Superior temporal gyrus (tissue), 1 donor: ENCODE measurements around the gene VASH1.

Experiments used
- DNase-seq: peaks from one replicate; pipeline ENCODE4 v3.0.0-alpha.2; 2016; ENCODE audit errors: extremely low spot score

Gene VASH1

DNA sequence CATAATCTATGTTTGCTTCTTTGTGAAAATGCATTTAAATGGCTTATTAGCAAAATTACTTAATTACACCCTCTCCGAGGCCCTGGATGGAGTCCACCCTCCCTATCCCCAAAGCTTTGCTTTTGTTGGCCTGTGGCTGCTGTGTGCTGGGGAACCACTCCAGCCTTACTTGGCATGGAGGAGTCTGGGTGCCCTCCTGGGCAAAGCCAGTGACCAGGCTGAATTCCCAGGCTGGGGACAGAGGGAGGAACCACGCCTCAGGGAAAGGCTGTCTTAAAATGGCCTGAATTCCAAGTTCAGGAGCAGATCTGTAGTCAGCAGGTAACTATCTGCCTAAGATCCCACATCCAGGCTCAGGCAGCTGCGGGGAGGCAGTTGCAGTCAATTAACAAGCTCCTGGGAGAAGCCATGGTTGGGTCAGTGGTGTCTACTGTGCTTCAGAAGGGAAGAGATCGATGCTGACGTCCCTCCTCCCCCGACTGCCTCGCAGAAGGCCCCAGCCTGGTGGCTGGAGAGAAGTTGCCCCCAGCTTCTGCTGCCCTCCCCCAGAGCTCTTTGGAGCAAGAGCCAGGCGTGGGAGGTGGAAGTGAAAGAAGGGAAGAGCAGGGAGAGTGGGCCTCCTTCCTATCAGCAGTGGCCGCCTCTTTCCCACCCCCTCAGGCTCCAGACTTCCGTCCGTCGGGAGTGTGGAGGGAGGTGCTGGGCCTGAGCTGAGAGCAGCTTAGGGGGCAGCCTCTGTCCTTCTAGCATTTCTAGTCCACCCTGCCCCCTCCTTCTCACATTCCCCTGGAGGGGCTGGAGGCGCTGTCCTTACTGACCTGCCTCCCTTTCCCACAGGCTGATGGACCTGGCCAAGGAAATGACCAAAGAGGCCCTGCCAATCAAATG is 11.3 kb downstream of the VASH1 start:
- DNase-seq, result no peak

DNA sequence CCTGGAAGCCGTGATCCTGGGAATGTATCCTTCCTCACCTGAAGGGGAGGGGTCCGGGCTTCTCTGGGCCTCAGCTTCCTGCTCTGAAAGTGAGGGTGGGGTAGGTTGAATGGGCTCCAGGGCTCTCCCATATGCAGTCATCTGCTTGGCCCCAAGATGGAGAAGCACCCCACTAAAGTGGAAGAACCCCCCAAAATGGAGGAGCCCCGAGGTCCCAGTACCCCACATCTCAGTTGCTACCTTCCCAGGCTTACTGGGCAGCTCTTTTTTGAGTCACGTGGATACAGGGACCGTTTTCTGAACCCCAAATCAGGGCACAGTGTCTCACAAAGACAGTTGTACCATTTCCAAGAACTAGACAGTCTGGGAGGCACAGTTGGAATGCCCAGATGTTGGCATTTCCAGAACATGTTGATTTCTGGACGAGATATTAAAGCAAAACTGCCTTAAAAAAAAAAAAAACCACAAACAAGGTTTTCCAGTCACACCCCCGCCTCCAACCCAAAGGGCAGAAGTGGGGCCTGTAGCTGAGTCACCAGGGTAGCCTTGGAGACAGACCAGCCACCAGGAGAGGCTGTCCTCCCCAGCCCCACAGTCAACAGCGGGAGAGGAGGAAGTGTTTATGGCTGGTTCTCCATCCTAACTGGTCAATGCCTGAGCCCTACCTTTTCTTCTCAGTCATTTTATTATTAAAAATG is 12.1 kb downstream of the VASH1 start:
- no peak for DNase-seq

GRCh38 chr14:76773956-76774820 is 12.9 kb downstream of the VASH1 start:
- DNase-seq, result no peak

DNA sequence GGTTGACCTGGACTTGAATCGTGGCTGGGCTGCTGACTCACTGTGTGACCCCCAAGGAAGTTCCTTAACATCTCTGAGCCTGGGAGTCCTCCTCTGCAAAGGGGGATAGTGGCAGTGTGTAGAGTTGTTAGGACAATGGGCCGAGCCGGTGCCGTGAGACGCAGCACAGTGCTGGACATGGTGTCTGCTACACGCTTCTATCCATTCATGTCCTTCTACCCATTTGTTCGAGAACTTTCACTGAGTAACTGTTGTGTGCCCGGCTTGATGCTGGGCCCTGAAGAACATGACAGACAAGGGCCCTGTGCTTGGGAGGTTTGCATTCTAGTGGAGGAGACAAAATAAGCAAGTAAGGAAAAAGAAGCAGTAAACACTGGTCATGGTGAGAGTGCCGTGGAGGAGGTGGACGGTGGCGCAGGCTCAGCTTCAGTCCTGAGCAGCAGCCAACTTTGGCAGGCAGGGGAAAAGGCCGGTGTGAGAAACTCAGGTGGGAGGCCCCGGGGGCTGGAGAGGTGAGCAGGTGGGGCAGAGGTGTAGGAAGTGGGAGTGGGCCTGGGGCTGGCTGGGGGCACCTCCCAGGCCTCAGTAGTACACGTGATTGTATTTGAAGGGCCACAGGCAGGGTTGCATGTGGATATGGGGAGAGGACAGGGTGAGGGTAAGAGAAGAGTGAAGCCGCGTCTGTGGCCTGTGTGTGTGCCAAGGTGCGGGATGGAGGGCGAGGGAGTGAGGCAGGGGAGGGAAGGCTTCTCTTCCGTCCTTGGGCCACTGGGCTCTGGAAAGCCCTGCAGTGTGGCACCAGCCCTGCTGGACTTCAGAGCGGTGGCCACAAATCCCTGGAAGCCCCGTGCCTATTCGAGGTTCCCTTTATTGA is 13.8 kb downstream of the VASH1 start:
- DNase-seq, result no peak

GRCh38 chr14:76775695-76776427 is 14.6 kb downstream of the VASH1 start:
- no peak for DNase-seq

DNA sequence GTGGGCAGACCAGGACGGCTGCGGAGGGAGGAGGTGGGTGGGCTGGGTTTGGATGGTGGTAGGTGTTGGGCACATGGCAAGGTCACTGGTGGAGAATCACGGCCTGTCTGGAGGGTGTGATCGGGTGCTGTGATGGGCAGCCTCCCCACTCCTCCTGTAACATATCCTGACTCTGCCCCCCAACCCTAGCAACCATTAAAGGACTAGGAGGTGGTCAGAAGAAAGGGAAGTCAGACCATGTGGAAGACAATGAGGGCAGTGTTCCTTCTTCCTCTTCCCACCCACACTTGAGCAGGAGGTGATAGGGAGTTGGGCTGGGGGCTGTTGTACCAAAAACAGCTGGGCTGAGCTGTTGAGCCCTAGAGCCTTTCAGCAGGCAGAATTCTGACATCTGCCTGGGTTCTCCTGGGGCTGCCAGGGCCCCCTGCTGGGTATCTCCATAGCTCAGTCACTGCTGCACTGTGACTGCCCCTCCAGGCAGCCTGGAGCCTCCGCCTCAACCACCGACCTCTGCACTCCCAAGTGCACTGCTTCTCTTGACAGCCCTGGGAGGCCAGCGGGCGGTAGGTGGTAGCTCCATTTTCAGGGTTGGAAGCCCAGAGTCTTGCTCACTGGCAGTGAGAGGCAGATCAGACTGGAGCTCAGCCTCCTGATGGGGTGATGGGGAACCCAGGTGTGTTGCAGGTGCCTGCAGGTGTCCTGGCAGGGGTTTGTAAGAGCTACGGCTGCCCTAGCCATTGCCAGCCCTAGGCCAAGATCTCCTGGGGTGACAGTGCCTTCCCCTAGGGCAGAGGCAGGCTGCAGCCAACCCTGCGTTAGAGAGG is 15.4 kb downstream of the VASH1 start:
- DNase-seq, result no peak

DNA sequence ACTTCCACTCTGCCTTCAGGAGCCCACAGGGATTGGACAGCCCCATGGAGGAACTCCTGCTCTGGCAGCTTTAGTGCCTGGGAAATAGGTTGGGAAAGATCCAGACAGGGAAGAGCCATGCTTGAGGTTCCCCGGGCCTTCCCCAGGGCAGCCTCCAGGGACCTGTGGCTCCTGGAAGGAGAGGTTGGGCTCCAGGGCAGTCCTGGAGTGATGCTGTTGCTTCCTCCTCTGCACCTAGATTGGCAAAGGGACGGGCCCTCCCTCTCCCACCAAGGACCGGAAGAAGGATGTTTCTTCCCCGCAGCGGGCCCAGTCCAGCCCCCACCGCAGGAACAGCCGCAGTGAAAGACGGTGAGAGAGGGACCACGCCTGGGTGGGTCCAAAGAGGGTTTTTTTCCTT is 16.5 kb downstream of the VASH1 start:
- no peak for DNase-seq

DNA sequence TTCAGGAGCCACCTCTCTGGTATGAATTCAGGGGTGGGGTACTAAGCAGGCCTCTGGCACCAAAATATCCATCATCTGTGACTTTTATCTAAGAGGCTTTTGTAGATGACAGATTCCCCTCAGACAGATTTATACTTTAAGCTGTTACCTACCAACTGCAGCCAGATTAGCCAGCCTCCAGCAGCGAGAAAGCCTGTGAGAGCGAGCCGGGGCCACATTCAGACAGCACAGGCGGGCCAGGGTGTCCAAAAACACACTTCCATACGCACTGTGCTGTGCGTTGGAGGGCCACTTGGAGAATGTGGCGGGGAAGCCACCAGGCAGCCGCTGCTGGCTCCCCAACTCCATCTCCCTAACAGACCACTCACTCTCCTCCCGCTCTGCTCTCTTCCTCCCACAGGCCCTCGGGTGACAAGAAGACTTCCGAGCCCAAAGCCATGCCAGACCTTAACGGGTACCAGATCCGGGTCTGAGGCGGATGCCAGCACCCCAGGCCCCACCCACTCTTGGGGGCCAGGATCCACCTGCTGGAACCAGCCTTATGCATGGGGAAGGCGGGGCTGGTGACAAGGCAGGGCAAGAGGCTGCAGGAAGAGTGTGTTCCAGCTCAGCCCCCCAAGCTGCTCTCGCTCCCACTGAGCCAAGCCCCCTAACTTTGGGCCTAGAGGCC is 17.4 kb downstream of the VASH1 start:
- DNase-seq, result no peak

- no peak for DNase-seq
Measured at GRCh38 chr14:76779221-76780057, 18.2 kb downstream of the VASH1 start.

DNA sequence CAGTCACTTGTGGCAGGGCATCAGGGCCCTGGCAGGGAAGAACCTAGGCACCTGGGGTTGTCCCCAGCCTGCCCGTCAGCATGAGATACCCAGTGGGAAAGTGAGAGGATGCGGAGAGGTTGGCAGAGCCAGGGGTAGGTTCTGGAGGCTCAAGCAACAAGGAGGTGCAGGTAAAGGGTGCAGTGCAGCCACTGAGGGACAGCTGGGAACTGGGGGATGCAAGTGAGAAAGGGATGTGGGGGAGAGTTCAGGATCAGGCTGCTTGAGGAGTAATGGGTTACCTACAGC is 18.7 kb downstream of the VASH1 start:
- DNase-seq, result no peak

GRCh38 chr14:76780360-76780759 is 19.1 kb downstream of the VASH1 start:
- DNase-seq, result no peak

DNA sequence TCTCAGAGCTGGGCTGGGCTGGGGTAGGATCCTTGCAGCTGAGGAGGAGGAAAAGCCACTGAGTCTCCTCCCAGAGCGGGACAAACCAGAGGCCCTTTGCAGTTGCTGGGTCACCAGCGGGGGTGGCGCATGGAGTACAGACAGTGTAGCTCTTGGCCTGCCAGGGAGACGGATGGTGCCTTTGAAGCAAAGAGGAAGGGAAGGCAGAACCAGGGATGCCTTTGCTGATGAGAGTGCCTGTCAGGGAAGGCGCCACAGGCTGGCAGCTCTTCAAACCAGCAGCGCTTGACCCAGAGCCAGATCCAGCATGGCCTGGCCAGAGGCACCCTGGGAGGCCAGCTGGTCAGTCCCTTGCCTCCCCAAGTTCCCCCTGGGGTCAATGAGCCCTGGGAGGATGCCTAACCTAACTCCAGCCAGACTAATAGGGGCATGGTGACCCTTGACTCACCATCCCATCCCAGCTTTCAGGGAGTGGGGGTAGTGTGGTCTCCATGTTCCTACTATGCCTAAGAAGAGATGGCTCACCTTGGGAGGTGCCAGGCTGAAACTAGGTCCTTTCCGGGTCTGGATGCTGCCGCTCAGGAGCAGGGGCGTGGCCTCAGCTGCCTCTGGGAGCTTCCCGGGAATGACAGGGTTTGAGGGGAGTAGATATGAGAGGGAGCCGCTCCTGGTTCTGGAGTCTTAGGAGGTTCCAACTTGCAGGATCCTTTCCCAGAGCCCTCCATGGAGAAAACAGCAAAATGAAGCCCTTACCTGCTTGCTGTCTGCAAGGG is 19.8 kb downstream of the VASH1 start:
- peak; percentile 83 for DNase-seq

DNA sequence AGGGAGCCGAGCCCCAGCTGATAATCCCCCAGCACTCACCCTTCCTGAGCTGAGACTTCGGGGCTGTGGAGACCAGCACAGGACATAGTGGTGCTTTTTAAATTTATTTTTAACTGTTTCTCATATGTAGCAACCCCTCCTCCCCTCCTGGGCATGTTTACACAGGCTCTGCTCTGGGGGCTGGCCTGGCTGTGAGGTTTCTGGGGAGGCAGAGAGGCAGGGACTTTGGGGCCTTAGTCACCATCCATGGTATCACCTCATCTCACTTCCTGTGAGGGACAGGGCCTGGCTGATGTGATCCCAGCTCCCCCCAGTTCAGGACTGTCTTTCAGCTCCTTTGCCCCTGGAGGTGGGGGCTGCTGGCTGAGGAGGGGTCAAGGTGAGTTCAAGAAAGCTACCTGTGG is 20.4 kb downstream of the VASH1 start:
- DNase-seq, result no peak

DNA sequence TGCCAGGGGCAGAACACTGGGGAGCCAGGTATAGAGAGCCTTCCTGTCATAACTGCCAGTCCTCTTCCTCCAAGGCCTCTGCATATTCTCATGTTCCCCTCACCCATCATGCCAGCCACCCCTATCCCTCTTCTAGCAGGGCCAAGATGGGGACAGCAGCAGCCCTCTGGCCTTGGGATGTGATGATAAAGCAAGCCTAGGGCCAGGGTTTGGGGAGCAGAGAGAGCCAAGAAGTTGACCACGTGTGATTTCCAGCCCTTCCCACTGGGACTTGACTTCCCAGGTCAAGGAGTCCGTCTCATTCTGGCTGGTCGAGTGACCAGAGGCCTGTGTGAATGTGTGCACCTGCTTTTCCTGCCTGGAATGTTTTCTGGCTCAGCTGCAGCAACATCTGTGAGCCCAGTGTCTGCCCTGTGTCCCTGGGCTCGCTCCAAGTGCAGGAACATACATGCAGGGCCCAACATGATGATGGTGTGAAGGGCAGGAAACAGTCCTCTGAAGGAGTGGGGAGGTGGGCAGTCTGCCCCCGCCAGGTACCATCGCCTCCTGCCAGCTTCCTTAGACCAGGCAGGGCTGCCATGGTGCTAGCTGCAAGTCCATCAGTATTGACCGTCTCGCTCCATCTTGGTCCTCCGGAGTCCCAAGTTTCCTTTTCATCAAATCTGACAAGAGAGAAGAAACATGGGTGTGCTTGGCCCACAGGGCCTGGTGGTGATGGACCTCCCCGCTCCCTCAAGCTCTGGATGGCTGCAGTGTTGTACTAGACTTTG is 21.0 kb downstream of the VASH1 start:
- no peak for DNase-seq

DNA sequence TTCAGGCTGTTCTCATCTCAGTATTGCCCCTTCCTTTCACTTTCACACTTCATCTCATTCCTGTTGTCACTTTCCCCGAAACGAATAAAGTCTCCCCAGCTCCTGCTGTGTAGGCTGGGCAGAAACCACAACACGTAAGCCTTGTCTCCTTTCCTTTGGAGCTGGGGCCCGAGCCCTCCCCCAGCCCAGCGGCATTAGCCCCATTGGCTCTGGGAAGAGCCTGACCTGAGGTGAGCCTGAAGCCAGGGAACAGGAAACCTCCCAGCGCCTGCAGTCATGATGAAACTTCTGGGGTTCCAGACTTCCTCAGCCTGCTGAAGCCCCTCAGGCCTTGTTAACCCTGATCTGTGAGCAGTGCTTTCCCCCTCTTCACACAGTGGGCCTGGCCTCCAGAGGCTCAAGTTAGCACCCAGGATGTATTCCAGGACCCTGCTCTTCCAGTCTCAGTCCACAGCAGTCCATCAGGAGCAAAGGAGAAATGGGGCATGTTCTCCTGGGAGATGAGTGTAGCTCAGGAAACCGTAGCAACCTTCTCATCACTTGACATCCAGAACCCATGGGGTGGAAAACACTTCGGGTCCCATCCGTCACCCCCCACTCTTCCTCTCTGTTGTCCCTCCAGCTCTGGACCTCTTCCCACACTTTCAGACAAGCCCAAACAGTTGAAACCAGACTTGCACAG is 21.8 kb downstream of the VASH1 start:
- DNase-seq, result peak; percentile 48

- no peak for DNase-seq
Measured at GRCh38 chr14:76784266-76784874, 23.1 kb downstream of the VASH1 start.
